CD8-positive, alpha-beta memory T cell (primary cell): ENCODE results near the gene ZSWIM4. TPM values are rescaled to one million over a fixed set of nuclear protein-coding genes. Genes with fewer than 3 reads are reported as not detected.
"Not testable (repeated sequence)": the region's sequence is repeated elsewhere in the genome, so short reads cannot be mapped to it uniquely, and the experiment has no call there.

Source experiments
- CTCF ChIA-PET: fragments of 350-600 bp; sonication (Branson Sonifier 250); formaldehyde crosslinking; loops from one replicate; lab custom pipeline; 2021; ENCODE audit warnings: antibody characterized with exemption; lab: Charles Lee
- POLR2A ChIA-PET: fragments of 350-600 bp; sonication (Branson Sonifier 250); formaldehyde crosslinking; loops from one replicate; lab custom pipeline; 2021; ENCODE audit warnings: antibody characterized with exemption; lab: Charles Lee
- DNase-seq, 5 donors: peaks; one replicate each; pipeline versions ENCODE4 v3.0.0 to v3.0.0-alpha.2; 2020 to 2022; ENCODE audit warnings: mixed read lengths in 1 of 5
- H3K27ac ChIP-seq: one replicate; pipeline ENCODE4 v1.7.0; 2013; ENCODE audit warnings: low read depth, mild to moderate bottlenecking, low read length, moderate library complexity
- H3K27me3 ChIP-seq: 2 replicates; pipeline ENCODE4 v1.7.0; 2013; ENCODE audit warnings: low read length, mild to moderate bottlenecking; ENCODE audit not compliant: insufficient read depth, poor library complexity, severe bottlenecking
- H3K36me3 ChIP-seq: 2 replicates; pipeline ENCODE4 v1.7.0; 2013; ENCODE audit warnings: mild to moderate bottlenecking, low read length, moderate library complexity; ENCODE audit not compliant: insufficient read depth
- H3K4me1 ChIP-seq: 2 replicates; pipeline ENCODE4 v1.7.0; 2013; ENCODE audit warnings: mild to moderate bottlenecking, low read length, moderate library complexity; ENCODE audit not compliant: insufficient read depth
- H3K4me3 ChIP-seq: 2 replicates; pipeline ENCODE4 v1.7.0; 2013; ENCODE audit warnings: mild to moderate bottlenecking, low read length
- H3K9me3 ChIP-seq: 2 replicates; pipeline ENCODE4 v1.7.0; 2013; ENCODE audit warnings: mild to moderate bottlenecking, low read length
- H3K27ac Mint-ChIP-seq, 8 donors: one replicate each; pipeline ENCODE4 v1.8.0; 2020 to 2021; ENCODE audit warnings: mixed read lengths in 8 of 8, mild to moderate bottlenecking in 6 of 8, inconsistent platforms in 3 of 8, moderate library complexity in 3 of 8
- H3K27me3 Mint-ChIP-seq, 2 donors: one replicate each; pipeline ENCODE4 v1.8.0; 2020 to 2021; ENCODE audit warnings: mixed read lengths in 2 of 2, mild to moderate bottlenecking in 1 of 2, moderate library complexity in 1 of 2
- H3K36me3 Mint-ChIP-seq, 3 donors: one replicate each; pipeline ENCODE4 v1.8.0; 2020 to 2021; ENCODE audit warnings: mixed read lengths in 3 of 3, inconsistent platforms in 1 of 3, mild to moderate bottlenecking in 1 of 3
- H3K4me1 Mint-ChIP-seq, 3 donors: one replicate each; pipeline ENCODE4 v1.8.0; 2020 to 2021; ENCODE audit warnings: mixed read lengths in 3 of 3, inconsistent platforms in 1 of 3, mild to moderate bottlenecking in 1 of 3
- H3K4me3 Mint-ChIP-seq, 7 donors: one replicate each; pipeline ENCODE4 v1.8.0; 2020 to 2021; ENCODE audit warnings: mixed read lengths in 7 of 7, mild to moderate bottlenecking in 6 of 7, moderate library complexity in 4 of 7, inconsistent platforms in 2 of 7
- H3K9me3 Mint-ChIP-seq, 5 donors: one replicate each; pipeline ENCODE4 v1.8.0; 2020 to 2022; ENCODE audit warnings: mixed read lengths in 5 of 5, mild to moderate bottlenecking in 3 of 5, moderate library complexity in 2 of 5, inconsistent platforms in 1 of 5
- polyA plus RNA-seq: library from polyadenylated mRNA; unstranded; fragments of 300-500 nt; fragmentation: Illumina TruSeq; gene quantifications from one replicate; pipeline ENCODE4 v1.2.3, GENCODE V29; 2021
- total RNA-seq, 2 experiments: library from RNA; stranded (reverse); gene quantifications; one replicate each; pipeline ENCODE4 v1.2.3, GENCODE V29; 2021

ZSWIM4 gene
- total RNA-seq (1 to 10 TPM; 4.4 to 4.8 TPM), polyA plus RNA-seq (1.6 TPM)

GRCh38 chr19:13794757-13795589 is at the start of gene ZSWIM4:
ZSWIM4 (plus strand) TSS chr19:13795443; CDS start chr19:13795649, 206 bp downstream.
- Histone ChIP-seq H3K36me3 (no peaks in the 10 kb centered on the region), H3K27me3 (no peaks in the 10 kb centered on the region), H3K9me3 (no peaks in the 10 kb centered on the region), H3K4me3 (peak within 1 kb of the TSS; percentile 62), H3K4me1 (peaks cover 23% of the 10 kb centered on the region), H3K27ac (peak within 1 kb of the TSS; percentile 73)
- Mint-ChIP-seq H3K4me1 (peaks cover 28 to 46% (median 31%) of the 10 kb centered on the region in 3 donors), H3K9me3 (no peaks in the 10 kb centered on the region), H3K27me3 (peaks cover 0 to 2% of the 10 kb centered on the region in 2 donors), H3K36me3 (peaks cover 0 to 4% (median 0%) of the 10 kb centered on the region in 3 donors), H3K4me3 (peak within 1 kb of the TSS; percentile 93 to 98 (median 96)), H3K27ac (peak within 1 kb of the TSS; percentile 94 to 97 (median 95))
- CTCF ChIA-PET = interaction anchor here (0.7 to 3.7 kb wide), 9 partner anchors 8 to 68 kb away, joined by 3 to 41 read pairs (median 4); partner anchors contain the start of gene C19orf53
- POLR2A ChIA-PET = interaction anchor here (0.6 to 2.1 kb wide), 10 partner anchors 9 to 681 kb away, joined by 3 to 7 read pairs (median 4); partner anchors contain the start of genes C19orf53 and MRI1
- DNase-seq = peak; percentile 86 to 95 (median 88)

GRCh38 chr19:13747098-13747453 is 48.2 kb upstream of the ZSWIM4 start:
- CTCF ChIA-PET = interaction anchor here (1.3 to 2.2 kb wide), 4 partner anchors 9 to 116 kb away, joined by 4 to 14 read pairs (median 5); no protein-coding TSS in a partner anchor
- Histone ChIP-seq H3K27ac (peak overlapping the region; percentile 89), H3K4me1 (peaks cover 20% of the 10 kb centered on the region), H3K4me3 (peak overlapping the region; percentile 70), H3K36me3 (no peaks in the 10 kb centered on the region), H3K27me3 (no peaks in the 10 kb centered on the region), H3K9me3 (no peaks in the 10 kb centered on the region)
- H3K27ac Mint-ChIP-seq = peak overlapping the region; percentile 9 to 96 (median 89)
- no peaks in the 10 kb centered on the region for H3K27me3 Mint-ChIP-seq
- POLR2A ChIA-PET = interaction anchor here (0.8 to 1.9 kb wide), 7 partner anchors 12 to 115 kb away, joined by 3 to 24 read pairs (median 5); partner anchors contain the start of genes C19orf53 and MRI1
- peaks cover 0 to 17% (median 0%) of the 10 kb centered on the region in 3 donors for H3K36me3 Mint-ChIP-seq
- H3K9me3 Mint-ChIP-seq = no peaks in the 10 kb centered on the region
- no peak for DNase-seq
- H3K4me1 Mint-ChIP-seq = peaks cover 22 to 38% (median 33%) of the 10 kb centered on the region in 3 donors
- peak overlapping the region; percentile 84 to 96 (median 89) for H3K4me3 Mint-ChIP-seq

GRCh38 chr19:13748169-13748828 is 46.9 kb upstream of the ZSWIM4 start:
- Mint-ChIP-seq H3K4me3 (peak overlapping the region; percentile 84 to 96 (median 89)), H3K27ac (peak overlapping the region; percentile 79 to 97 (median 95)), H3K4me1 (peaks cover 22 to 38% (median 33%) of the 10 kb centered on the region in 3 donors), H3K27me3 (no peaks in the 10 kb centered on the region), H3K9me3 (no peaks in the 10 kb centered on the region), H3K36me3 (peaks cover 0 to 24% (median 0%) of the 10 kb centered on the region in 3 donors)
- CTCF ChIA-PET = interaction anchor here (0.8 to 2.2 kb wide), 5 partner anchors 10 to 114 kb away, joined by 3 to 14 read pairs (median 5); no protein-coding TSS in a partner anchor
- H3K27ac ChIP-seq = peak overlapping the region; percentile 89
- peak overlapping the region; percentile 70 for H3K4me3 ChIP-seq
- DNase-seq = no peak
- no peaks in the 10 kb centered on the region for H3K27me3 ChIP-seq
- POLR2A ChIA-PET = interaction anchor here (0.6 to 1.9 kb wide), 13 partner anchors 13 to 944 kb away, joined by 3 to 24 read pairs (median 4); partner anchors contain the start of genes C19orf53, MRI1 and ZSWIM4
- peaks cover 20% of the 10 kb centered on the region for H3K4me1 ChIP-seq
- no peaks in the 10 kb centered on the region for H3K9me3 ChIP-seq
- peaks cover 6% of the 10 kb centered on the region for H3K36me3 ChIP-seq

GRCh38 chr19:13751436-13751835 is 43.8 kb upstream of the ZSWIM4 start:
- Histone ChIP-seq H3K27me3 (no peaks in the 10 kb centered on the region), H3K27ac (no peak overlapping the region), H3K9me3 (no peaks in the 10 kb centered on the region), H3K4me1 (peaks cover 20% of the 10 kb centered on the region), H3K4me3 (no peak overlapping the region), H3K36me3 (peaks cover 20% of the 10 kb centered on the region)
- DNase-seq = no peak
- ChIA-PET POLR2A (no interaction called here), CTCF (no interaction called here)
- Mint-ChIP-seq H3K27ac (peak overlapping the region in 1 of 8 donors; percentile 9), H3K9me3 (no peaks in the 10 kb centered on the region), H3K36me3 (peaks cover 8 to 42% (median 8%) of the 10 kb centered on the region in 3 donors), H3K4me1 (peaks cover 26 to 38% (median 33%) of the 10 kb centered on the region in 3 donors), H3K4me3 (no peak overlapping the region), H3K27me3 (peaks cover 0 to 2% of the 10 kb centered on the region in 2 donors)

- Mint-ChIP-seq H3K36me3 (peaks cover 13 to 60% (median 13%) of the 10 kb centered on the region in 3 donors), H3K27ac (peak overlapping the region in 2 of 8 donors; percentile 19 to 21)
- POLR2A ChIA-PET = not testable (repeated sequence)
Observed at GRCh38 chr19:13753622-13754021, 41.6 kb upstream of the ZSWIM4 start.

GRCh38 chr19:13756210-13756609 is 39.0 kb upstream of the ZSWIM4 start:
- no peak overlapping the region for H3K4me3 Mint-ChIP-seq
- peaks cover 0 to 2% of the 10 kb centered on the region in 2 donors for H3K27me3 Mint-ChIP-seq
- no peaks in the 10 kb centered on the region for H3K27me3 ChIP-seq
- ChIA-PET POLR2A (no interaction called here), CTCF (no interaction called here)
- H3K27ac Mint-ChIP-seq = peak overlapping the region in 2 of 8 donors; percentile 52 to 55
- H3K9me3 Mint-ChIP-seq = no peaks in the 10 kb centered on the region
- H3K9me3 ChIP-seq = no peaks in the 10 kb centered on the region
- no peak overlapping the region for H3K4me3 ChIP-seq
- H3K4me1 ChIP-seq = no peaks in the 10 kb centered on the region
- H3K36me3 ChIP-seq = peaks cover 42% of the 10 kb centered on the region
- H3K4me1 Mint-ChIP-seq = peaks cover under 1 to 4% (median 3%) of the 10 kb centered on the region in 3 donors
- no peak for DNase-seq
- H3K27ac ChIP-seq = no peak overlapping the region
- peaks cover 13 to 70% (median 13%) of the 10 kb centered on the region in 3 donors for H3K36me3 Mint-ChIP-seq

More at GRCh38 chr19:13753622-13754021, 41.6 kb upstream of the ZSWIM4 start:
- peaks cover 13% of the 10 kb centered on the region for H3K4me1 ChIP-seq
- H3K27ac ChIP-seq, DNase-seq, H3K9me3 ChIP-seq, H3K9me3 Mint-ChIP-seq, H3K4me3 Mint-ChIP-seq, H3K27me3 ChIP-seq, H3K4me3 ChIP-seq, CTCF ChIA-PET, H3K27me3 Mint-ChIP-seq: not testable (repeated sequence)
- peaks cover 13 to 23% (median 21%) of the 10 kb centered on the region in 3 donors for H3K4me1 Mint-ChIP-seq
- H3K36me3 ChIP-seq = peaks cover 38% of the 10 kb centered on the region

GRCh38 chr19:13757805-13758772 is 37.2 kb upstream of the ZSWIM4 start:
- H3K4me1 ChIP-seq = no peaks in the 10 kb centered on the region
- Mint-ChIP-seq H3K27ac (peak overlapping the region in 1 of 8 donors; percentile 78), H3K4me1 (peaks cover 4 to 6% (median 5%) of the 10 kb centered on the region in 3 donors), H3K9me3 (no peaks in the 10 kb centered on the region), H3K27me3 (peaks cover 0 to 2% of the 10 kb centered on the region in 2 donors), H3K4me3 (peak overlapping the region in 1 of 7 donors; percentile 27), H3K36me3 (peaks cover 13 to 70% (median 17%) of the 10 kb centered on the region in 3 donors)
- POLR2A ChIA-PET = no interaction called here
- no peak overlapping the region for H3K27ac ChIP-seq
- H3K36me3 ChIP-seq = peaks cover 41% of the 10 kb centered on the region
- H3K4me3 ChIP-seq = no peak overlapping the region
- H3K9me3 ChIP-seq = no peaks in the 10 kb centered on the region
- DNase-seq = no peak
- CTCF ChIA-PET = no interaction called here
- no peaks in the 10 kb centered on the region for H3K27me3 ChIP-seq
